ENCODE data around the gene RMRP. TPM values are rescaled to one million over a fixed set of nuclear protein-coding genes. Genes with fewer than 3 reads are reported as not detected.

The RMRP gene
- total RNA-seq, 1 experiment from 2014 or later: 13,506 TPM

DNA sequence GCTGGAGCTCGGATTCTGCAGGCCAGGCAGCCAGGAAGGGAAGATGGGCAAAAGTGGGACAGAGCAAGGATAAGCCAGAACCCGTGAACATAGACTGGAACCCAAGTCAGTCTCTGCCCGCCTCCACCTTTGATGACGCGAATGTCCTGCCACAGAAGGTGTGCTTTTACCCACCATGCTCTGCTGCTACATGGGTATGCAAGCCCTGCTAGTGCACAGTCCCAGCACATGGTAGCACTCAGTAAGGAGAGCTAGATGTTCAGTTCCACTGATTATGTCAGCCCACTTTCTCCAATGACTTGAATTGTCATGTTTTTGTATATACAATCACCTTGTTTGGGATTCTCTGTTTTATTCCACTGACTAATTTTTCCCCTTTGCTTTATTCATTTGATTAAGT lies 28.2 kb downstream of the RMRP start:
- Histone ChIP-seq H4K20me1 (ENCODE audit: insufficient read depth) (no peaks in the 10 kb centered on the region), H3K27me3 (ENCODE audit: insufficient read depth, low read depth) (no peaks in the 10 kb centered on the region), H3K36me3 (ENCODE audit: low read depth) (no peaks in the 10 kb centered on the region), H3K4me3 (no peak overlapping the region), H3K4me1 (replicated peaks; ENCODE audit: insufficient read depth) (no peaks in the 10 kb centered on the region), H2AFZ (no peak overlapping the region), H3K4me2 (no peak overlapping the region), H3K79me2 (ENCODE audit: low read depth) (no peaks in the 10 kb centered on the region), H3K27ac (no peak overlapping the region), H3K9me2 (ENCODE audit: insufficient read depth) (no peaks in the 10 kb centered on the region), H3F3A (ENCODE audit: insufficient read depth, low read depth) (no peaks in the 10 kb centered on the region), H3K9me3 (ENCODE audit: insufficient read depth, low read depth) (no peaks in the 10 kb centered on the region)
- no TSS peak for BruUV-seq (replicated peaks)
- TF ChIP-seq EZH2 (IDR thresholded peaks at IDR 0.05; ENCODE audit: low read depth): no peak
- TF ChIP-seq, protein P1, sequence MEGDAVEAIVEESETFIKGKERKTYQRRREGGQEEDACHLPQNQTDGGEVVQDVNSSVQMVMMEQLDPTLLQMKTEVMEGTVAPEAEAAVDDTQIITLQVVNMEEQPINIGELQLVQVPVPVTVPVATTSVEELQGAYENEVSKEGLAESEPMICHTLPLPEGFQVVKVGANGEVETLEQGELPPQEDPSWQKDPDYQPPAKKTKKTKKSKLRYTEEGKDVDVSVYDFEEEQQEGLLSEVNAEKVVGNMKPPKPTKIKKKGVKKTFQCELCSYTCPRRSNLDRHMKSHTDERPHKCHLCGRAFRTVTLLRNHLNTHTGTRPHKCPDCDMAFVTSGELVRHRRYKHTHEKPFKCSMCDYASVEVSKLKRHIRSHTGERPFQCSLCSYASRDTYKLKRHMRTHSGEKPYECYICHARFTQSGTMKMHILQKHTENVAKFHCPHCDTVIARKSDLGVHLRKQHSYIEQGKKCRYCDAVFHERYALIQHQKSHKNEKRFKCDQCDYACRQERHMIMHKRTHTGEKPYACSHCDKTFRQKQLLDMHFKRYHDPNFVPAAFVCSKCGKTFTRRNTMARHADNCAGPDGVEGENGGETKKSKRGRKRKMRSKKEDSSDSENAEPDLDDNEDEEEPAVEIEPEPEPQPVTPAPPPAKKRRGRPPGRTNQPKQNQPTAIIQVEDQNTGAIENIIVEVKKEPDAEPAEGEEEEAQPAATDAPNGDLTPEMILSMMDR (conservative IDR thresholded peaks at IDR 0.05): no peak
- CTCF ChIA-PET: no interaction called here
- POLR2A ChIA-PET (ENCODE audit: unreplicated experiment): no interaction called here
- no peak for DNase-seq
- intact Hi-C loops (cut with micrococcal nuclease; ENCODE audit: unreplicated experiment): no loop called here

DNA sequence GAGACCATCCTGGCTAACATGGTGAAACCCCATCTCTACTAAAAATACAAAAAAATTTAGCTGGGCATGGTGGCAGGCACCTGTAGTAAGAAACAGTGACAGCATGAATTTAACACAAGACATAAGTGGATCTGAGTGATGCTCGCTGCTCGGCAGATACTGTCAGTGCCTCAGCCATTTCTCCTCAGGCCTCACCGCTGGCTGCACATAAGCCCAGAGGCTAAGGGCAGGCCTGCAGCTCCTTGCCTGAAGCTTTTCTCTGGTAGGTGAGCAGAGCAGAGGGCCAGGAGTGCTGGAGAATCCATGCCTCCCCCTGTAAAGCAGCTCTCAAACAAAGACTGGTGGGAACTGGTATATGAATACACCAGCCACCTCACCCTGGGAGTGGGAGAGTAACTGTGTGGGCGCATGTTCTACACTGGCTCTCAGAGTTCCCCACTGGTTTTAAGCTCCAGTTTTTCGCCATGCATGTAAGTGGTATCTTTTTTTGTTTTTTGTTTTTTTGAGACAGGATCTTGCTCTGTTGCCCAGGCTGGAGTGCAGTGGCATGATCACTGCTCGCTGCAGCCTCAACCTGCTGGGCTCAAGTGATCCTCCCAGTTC lies 29.3 kb downstream of the RMRP start:
- no peak overlapping the region for H3K4me2 ChIP-seq
- H2AFZ ChIP-seq: no peak overlapping the region
- H3K36me3 ChIP-seq (ENCODE audit: low read depth): no peaks in the 10 kb centered on the region
- DNase-seq: no peak
- no peaks in the 10 kb centered on the region for H3F3A ChIP-seq (ENCODE audit: insufficient read depth, low read depth)
- H3K79me2 ChIP-seq (ENCODE audit: low read depth): no peaks in the 10 kb centered on the region
- no peak overlapping the region for H3K4me3 ChIP-seq
- no TSS peak for BruUV-seq (replicated peaks)
- H4K20me1 ChIP-seq (ENCODE audit: insufficient read depth): no peaks in the 10 kb centered on the region
- H3K9me2 ChIP-seq (ENCODE audit: insufficient read depth): no peaks in the 10 kb centered on the region
- ChIA-PET CTCF (no interaction called here), POLR2A (ENCODE audit: unreplicated experiment) (interaction anchor here (0.6 to 0.7 kb wide), 2 partner anchors 100 to 286 kb away, joined by 3 to 4 read pairs; no protein-coding TSS in a partner anchor)
- H3K4me1 ChIP-seq (replicated peaks; ENCODE audit: insufficient read depth): no peaks in the 10 kb centered on the region
- no peak overlapping the region for H3K27ac ChIP-seq
- TF ChIP-seq EZH2 (IDR thresholded peaks at IDR 0.05; ENCODE audit: low read depth): no peak
- TF ChIP-seq, protein P1 (conservative IDR thresholded peaks at IDR 0.05): no peak
- no peaks in the 10 kb centered on the region for H3K27me3 ChIP-seq (ENCODE audit: insufficient read depth, low read depth)
- no peaks in the 10 kb centered on the region for H3K9me3 ChIP-seq (ENCODE audit: insufficient read depth, low read depth)
- intact Hi-C loops (cut with micrococcal nuclease; ENCODE audit: unreplicated experiment): no loop called here

DNA sequence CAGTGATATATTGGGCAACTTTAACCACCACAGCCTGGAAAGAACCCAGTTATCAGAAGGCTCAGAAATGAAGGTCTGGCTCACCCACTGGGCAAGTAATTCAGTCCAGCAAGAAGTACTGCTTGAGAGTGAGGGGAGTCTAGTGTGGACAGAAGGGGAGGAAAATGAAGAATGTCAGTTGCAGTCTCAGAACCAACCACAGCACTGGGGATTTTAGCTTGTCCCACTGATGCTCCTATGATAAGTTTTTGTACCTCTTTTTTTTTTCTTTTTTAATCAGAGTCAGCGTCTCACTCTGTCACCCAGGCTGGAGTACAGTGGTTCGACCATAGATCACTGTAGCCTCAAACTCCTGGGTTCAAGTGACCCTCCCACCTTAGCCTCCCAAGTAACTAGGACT lies 30.2 kb downstream of the RMRP start:
- TF ChIP-seq, protein P1 (conservative IDR thresholded peaks at IDR 0.05): no peak
- no peak for TF ChIP-seq EZH2 (IDR thresholded peaks at IDR 0.05; ENCODE audit: low read depth)
- H3K4me2 ChIP-seq: no peak overlapping the region
- ChIA-PET POLR2A (ENCODE audit: unreplicated experiment) (interaction anchor here (0.6 kb wide), 1 partner anchor 121 kb away, joined by 4 read pairs; the partner anchor contains the start of genes GBA2 and RGP1), CTCF (no interaction called here)
- no peak overlapping the region for H3K4me3 ChIP-seq
- H4K20me1 ChIP-seq (ENCODE audit: insufficient read depth): no peaks in the 10 kb centered on the region
- H2AFZ ChIP-seq: no peak overlapping the region
- DNase-seq: no peak
- no peaks in the 10 kb centered on the region for H3K9me2 ChIP-seq (ENCODE audit: insufficient read depth)
- no TSS peak for BruUV-seq (replicated peaks)
- H3K4me1 ChIP-seq (replicated peaks; ENCODE audit: insufficient read depth): no peaks in the 10 kb centered on the region
- no peaks in the 10 kb centered on the region for H3K79me2 ChIP-seq (ENCODE audit: low read depth)
- H3K27me3 ChIP-seq (ENCODE audit: insufficient read depth, low read depth): no peaks in the 10 kb centered on the region
- H3F3A ChIP-seq (ENCODE audit: insufficient read depth, low read depth): no peaks in the 10 kb centered on the region
- no peaks in the 10 kb centered on the region for H3K9me3 ChIP-seq (ENCODE audit: insufficient read depth, low read depth)
- no peak overlapping the region for H3K27ac ChIP-seq
- no peaks in the 10 kb centered on the region for H3K36me3 ChIP-seq (ENCODE audit: low read depth)
- intact Hi-C loops (cut with micrococcal nuclease; ENCODE audit: unreplicated experiment): no loop called here

All from PC-9 (cell line).